Fibroblast of lung (primary cell): Measurements from ENCODE around the gene SMAD3. TPM values are rescaled to one million over a fixed set of nuclear protein-coding genes. Genes with fewer than 3 reads are reported as not detected.
A peak's percentile ranks its signal among the peaks of the same experiment; 100 is the strongest.

Source experiments
- DNase-seq, 2 donors: peaks; one replicate each; pipeline versions ENCODE4 v3.0.0 to v3.0.0-alpha.2; 2010; ENCODE audit warnings: low read depth in 2 of 2
- H2AFZ ChIP-seq: 2 replicates; pipeline ENCODE4 v1.5.1; 2012; ENCODE audit warnings: low read length, control low read depth, inconsistent platforms
- H3K27ac ChIP-seq: 2 replicates; pipeline ENCODE4 v1.5.1; 2011; ENCODE audit warnings: low read length, control low read depth; ENCODE audit not compliant: insufficient read depth
- H3K27me3 ChIP-seq: 2 replicates; pipeline ENCODE4 v1.5.1; 2011; ENCODE audit warnings: mild to moderate bottlenecking, low read length; ENCODE audit not compliant: control insufficient read depth, insufficient read depth
- H3K36me3 ChIP-seq: 2 replicates; pipeline ENCODE4 v1.5.1; 2011; ENCODE audit warnings: low read length; ENCODE audit not compliant: control insufficient read depth, insufficient read depth
- H3K4me1 ChIP-seq: 2 replicates; pipeline ENCODE4 v1.5.1; 2011; ENCODE audit warnings: low read length; ENCODE audit not compliant: control insufficient read depth, insufficient read depth; ENCODE audit errors: extremely low read depth
- H3K4me2 ChIP-seq: 2 replicates; pipeline ENCODE4 v1.5.1; 2011; ENCODE audit warnings: low read length, control low read depth; ENCODE audit not compliant: insufficient read depth; ENCODE audit errors: extremely low read depth
- H3K4me3 ChIP-seq, 4 experiments: fragments of 200-600 bp in 1 of 4; sonication (generic) in 1 of 4; replicated peaks in 1 of 4; 2 replicates each; pipeline ENCODE4 v1.5.1; 2011 to 2016; ENCODE audit warnings: low read length in 4 of 4, low read depth in 3 of 4, mild to moderate bottlenecking in 3 of 4, control low read depth in 2 of 4, inconsistent platforms in 1 of 4, mixed read lengths in 1 of 4; ENCODE audit not compliant: insufficient read depth in 1 of 4; ENCODE audit errors: control extremely low read depth in 1 of 4
- H3K79me2 ChIP-seq: 2 replicates; pipeline ENCODE4 v1.5.1; 2012; ENCODE audit warnings: mild to moderate bottlenecking, low read length, inconsistent platforms; ENCODE audit not compliant: control insufficient read depth, insufficient read depth
- H3K9ac ChIP-seq: 2 replicates; pipeline ENCODE4 v1.5.1; 2011; ENCODE audit warnings: mild to moderate bottlenecking, low read length, control low read depth; ENCODE audit not compliant: insufficient read depth
- H3K9me3 ChIP-seq: 2 replicates; pipeline ENCODE4 v1.5.1; 2012; ENCODE audit warnings: low read depth, low read length; ENCODE audit not compliant: control insufficient read depth, insufficient read depth
- H4K20me1 ChIP-seq: 2 replicates; pipeline ENCODE4 v1.5.1; 2011; ENCODE audit warnings: low read length; ENCODE audit not compliant: control insufficient read depth, insufficient read depth; ENCODE audit errors: extremely low read depth
- CTCF ChIP-seq, 2 donors: IDR thresholded peaks in 1 of 2; conservative IDR thresholded peaks in 1 of 2; 1 replicate in 1 of 2; 2 replicates in 1 of 2; pipeline ENCODE4 v1.5.1; 2011 to 2012; ENCODE audit warnings: low read length in 2 of 2, control low read depth in 1 of 2, inconsistent platforms in 1 of 2, low read depth in 1 of 2, mild to moderate bottlenecking in 1 of 2
- EZH2 ChIP-seq: IDR thresholded peaks from 2 replicates; pipeline ENCODE4 v1.5.1; 2012; ENCODE audit warnings: low read length, control low read depth, mild to moderate bottlenecking; ENCODE audit errors: missing control alignments
- polyA plus RNA-seq, 2 donors: library from polyadenylated mRNA; depleted of rRNA in 1 of 2; stranded (reverse) in 1 of 2; unstranded in 1 of 2; fragments of >200 nt; gene quantifications; 2 replicates each; pipeline ENCODE4 v1.2.1, GENCODE V29; 2011 to 2012; ENCODE audit warnings: missing spikeins in 1 of 2
- total RNA-seq: library from RNA; depleted of rRNA; stranded (reverse); fragments of >200 nt; gene quantifications from 2 replicates; pipeline ENCODE4 v1.2.1, GENCODE V29; 2014

Gene SMAD3
- total and polyA plus RNA-seq, 2 donors (not counting 1 experiment from before 2014, with no cell fraction given), result 69.9 to 173 TPM

- Histone ChIP-seq H3K9me3 (no peaks in the 10 kb centered on the region), H3K9ac (peak overlapping the region; percentile 11), H3K27me3 (no peaks in the 10 kb centered on the region), H3K4me3 (no peak overlapping the region), H3K27ac (peak overlapping the region; percentile 80), H4K20me1 (no peaks in the 10 kb centered on the region), H3K4me2 (no peak overlapping the region), H2AFZ (no peak overlapping the region), H3K79me2 (peaks cover 80% of the 10 kb centered on the region), H3K36me3 (peaks cover 31% of the 10 kb centered on the region), H3K4me1 (peaks cover 53% of the 10 kb centered on the region)
- TF ChIP-seq CTCF (conservative IDR thresholded peaks at IDR 0.05 in 1 of 2, IDR thresholded peaks at IDR 0.05 in 1 of 2; ENCODE audit: low read depth in 1 of 2, low read length in 2 of 2) (no peak), EZH2 (no peak)
- no peak for DNase-seq
Measured at GRCh38 chr15:67164811-67165253, 99.4 kb downstream of the SMAD3 start.

- peak; percentile 74 to 94 for DNase-seq
- H3K79me2 ChIP-seq, result peaks cover 79% of the 10 kb centered on the region
- no peaks in the 10 kb centered on the region for H4K20me1 ChIP-seq
- H3K4me1 ChIP-seq, result peaks cover 57% of the 10 kb centered on the region
- H3K27ac ChIP-seq, result peak overlapping the region; percentile 80
- H3K36me3 ChIP-seq, result peaks cover 35% of the 10 kb centered on the region
- no peak overlapping the region for H3K4me2 ChIP-seq
- H3K27me3 ChIP-seq, result no peaks in the 10 kb centered on the region
- H3K9ac ChIP-seq, result peak overlapping the region; percentile 21
- no peak overlapping the region for H3K4me3 ChIP-seq
- no peaks in the 10 kb centered on the region for H3K9me3 ChIP-seq
- H2AFZ ChIP-seq, result no peak overlapping the region
- TF ChIP-seq CTCF (conservative IDR thresholded peaks at IDR 0.05 in 1 of 2, IDR thresholded peaks at IDR 0.05 in 1 of 2; ENCODE audit: low read depth in 1 of 2, low read length in 2 of 2) (no peak), EZH2 (no peak)
Measured at GRCh38 chr15:67165254-67166253, 100.2 kb downstream of the SMAD3 start.

GRCh38 chr15:67166280-67167009 lies 101.0 kb downstream of the SMAD3 start:
- no peak for TF ChIP-seq CTCF (conservative IDR thresholded peaks at IDR 0.05 in 1 of 2, IDR thresholded peaks at IDR 0.05 in 1 of 2; ENCODE audit: low read depth in 1 of 2, low read length in 2 of 2)
- TF ChIP-seq EZH2, result no peak
- peak overlapping the region; percentile 80 for H3K27ac ChIP-seq
- peaks cover 40% of the 10 kb centered on the region for H3K36me3 ChIP-seq

More at GRCh38 chr15:67166280-67167009, 101.0 kb downstream of the SMAD3 start:
- Histone ChIP-seq H3K27me3 (no peaks in the 10 kb centered on the region), H2AFZ (no peak overlapping the region), H3K9me3 (no peaks in the 10 kb centered on the region), H4K20me1 (no peaks in the 10 kb centered on the region), H3K79me2 (peaks cover 79% of the 10 kb centered on the region), H3K4me1 (peaks cover 58% of the 10 kb centered on the region), H3K9ac (peak overlapping the region; percentile 21), H3K4me3 (no peak overlapping the region), H3K4me2 (no peak overlapping the region)
- DNase-seq, result no peak
